ENCODE results near the gene TAB2. TPM values are rescaled to one million over a fixed set of nuclear protein-coding genes. Genes with fewer than 3 reads are reported as not detected.
A peak's percentile ranks its signal among the peaks of the same experiment; 100 is the strongest.

Gene TAB2
- total RNA-seq, 1 donor from 2014 or later, result 45.1 TPM

DNA sequence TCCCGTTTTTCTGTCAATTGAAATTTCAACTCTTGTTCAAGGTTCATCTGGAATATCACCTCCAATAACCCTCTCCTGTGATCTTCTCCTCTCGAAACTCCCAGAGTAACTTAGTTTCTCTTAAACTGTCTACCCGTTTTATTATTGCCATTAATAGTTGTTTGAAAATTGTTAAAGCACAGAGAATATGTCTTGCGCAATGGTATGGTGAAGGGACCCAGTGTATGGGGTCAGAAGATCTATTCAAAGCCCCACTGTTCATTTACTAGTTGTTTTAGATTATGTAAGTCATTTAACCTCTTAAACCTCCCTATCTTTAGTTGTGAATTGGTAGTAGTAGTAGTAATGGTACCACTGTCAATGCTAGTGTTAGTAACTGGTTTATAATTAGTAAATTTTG, 6.2 kb upstream of the TAB2 start:
- no peaks in the 10 kb centered on the region for H3K36me3 Mint-ChIP-seq (ENCODE audit: low read depth)
- TF ChIP-seq, protein P1, sequence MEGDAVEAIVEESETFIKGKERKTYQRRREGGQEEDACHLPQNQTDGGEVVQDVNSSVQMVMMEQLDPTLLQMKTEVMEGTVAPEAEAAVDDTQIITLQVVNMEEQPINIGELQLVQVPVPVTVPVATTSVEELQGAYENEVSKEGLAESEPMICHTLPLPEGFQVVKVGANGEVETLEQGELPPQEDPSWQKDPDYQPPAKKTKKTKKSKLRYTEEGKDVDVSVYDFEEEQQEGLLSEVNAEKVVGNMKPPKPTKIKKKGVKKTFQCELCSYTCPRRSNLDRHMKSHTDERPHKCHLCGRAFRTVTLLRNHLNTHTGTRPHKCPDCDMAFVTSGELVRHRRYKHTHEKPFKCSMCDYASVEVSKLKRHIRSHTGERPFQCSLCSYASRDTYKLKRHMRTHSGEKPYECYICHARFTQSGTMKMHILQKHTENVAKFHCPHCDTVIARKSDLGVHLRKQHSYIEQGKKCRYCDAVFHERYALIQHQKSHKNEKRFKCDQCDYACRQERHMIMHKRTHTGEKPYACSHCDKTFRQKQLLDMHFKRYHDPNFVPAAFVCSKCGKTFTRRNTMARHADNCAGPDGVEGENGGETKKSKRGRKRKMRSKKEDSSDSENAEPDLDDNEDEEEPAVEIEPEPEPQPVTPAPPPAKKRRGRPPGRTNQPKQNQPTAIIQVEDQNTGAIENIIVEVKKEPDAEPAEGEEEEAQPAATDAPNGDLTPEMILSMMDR (conservative IDR thresholded peaks at IDR 0.05), result no peak
- no peak overlapping the region for H3K27ac Mint-ChIP-seq (ENCODE audit: unreplicated experiment)
- peaks cover 6% of the 10 kb centered on the region for H3K9me3 Mint-ChIP-seq
- DNase-seq (ENCODE audit: low read depth, low spot score), result no peak
- no peaks in the 10 kb centered on the region for H3K27me3 Mint-ChIP-seq (ENCODE audit: low read depth)
- H3K4me3 Mint-ChIP-seq, result no peak overlapping the region
- H3K4me1 Mint-ChIP-seq, result peaks cover 20% of the 10 kb centered on the region

DNA sequence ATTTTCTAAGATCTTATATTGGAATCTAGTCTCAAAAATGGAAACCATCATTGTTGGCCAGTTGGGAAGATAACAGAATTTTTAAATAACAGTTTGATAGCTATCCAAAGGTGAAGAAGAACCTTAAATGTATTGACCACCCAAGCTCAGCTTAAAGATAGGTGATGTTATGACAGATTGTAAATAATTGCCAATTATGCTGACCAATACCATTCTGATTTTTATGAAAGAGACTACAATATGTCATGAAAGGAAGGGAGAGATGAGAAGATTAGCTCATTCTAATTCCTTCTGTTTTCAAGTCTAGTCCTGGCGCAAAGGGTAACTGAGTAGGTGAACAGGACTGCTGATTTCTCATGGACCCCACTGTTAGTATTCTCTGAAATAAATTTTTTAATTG, 5.7 kb upstream of the TAB2 start:
- Mint-ChIP-seq H3K4me3 (no peak overlapping the region), H3K27me3 (ENCODE audit: low read depth) (no peaks in the 10 kb centered on the region), H3K36me3 (ENCODE audit: low read depth) (no peaks in the 10 kb centered on the region), H3K9me3 (peaks cover 6% of the 10 kb centered on the region), H3K4me1 (peaks cover 22% of the 10 kb centered on the region), H3K27ac (ENCODE audit: unreplicated experiment) (no peak overlapping the region)
- TF ChIP-seq, protein P1 (conservative IDR thresholded peaks at IDR 0.05), result no peak
- no peak for DNase-seq (ENCODE audit: low read depth, low spot score)

DNA sequence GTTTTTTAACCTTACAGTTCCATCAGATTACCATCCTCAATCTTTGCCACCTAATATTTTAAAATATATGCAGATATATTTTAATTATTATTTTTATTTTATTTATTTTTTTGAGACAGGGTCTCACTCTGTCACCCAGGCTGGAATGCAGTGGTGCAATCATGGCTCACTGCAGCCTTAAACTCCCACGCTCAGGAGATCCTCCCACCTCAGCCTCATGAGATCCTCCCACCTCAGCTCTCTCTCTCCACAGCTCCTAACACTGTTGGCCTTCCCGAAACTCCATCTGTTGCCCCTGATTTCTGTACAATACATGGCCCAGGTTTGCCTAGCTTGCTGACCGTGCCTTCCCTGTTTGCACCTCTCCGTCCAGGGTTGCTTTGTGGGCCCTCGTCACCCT, 4.4 kb upstream of the TAB2 start:
- H3K9me3 Mint-ChIP-seq, result peaks cover 6% of the 10 kb centered on the region
- no peaks in the 10 kb centered on the region for H3K36me3 Mint-ChIP-seq (ENCODE audit: low read depth)
- no peak for DNase-seq (ENCODE audit: low read depth, low spot score)
- no peaks in the 10 kb centered on the region for H3K27me3 Mint-ChIP-seq (ENCODE audit: low read depth)
- peaks cover 11% of the 10 kb centered on the region for H3K4me1 Mint-ChIP-seq
- TF ChIP-seq, protein P1 (conservative IDR thresholded peaks at IDR 0.05), result no peak
- H3K4me3 Mint-ChIP-seq, result no peak overlapping the region
- no peak overlapping the region for H3K27ac Mint-ChIP-seq (ENCODE audit: unreplicated experiment)

DNA sequence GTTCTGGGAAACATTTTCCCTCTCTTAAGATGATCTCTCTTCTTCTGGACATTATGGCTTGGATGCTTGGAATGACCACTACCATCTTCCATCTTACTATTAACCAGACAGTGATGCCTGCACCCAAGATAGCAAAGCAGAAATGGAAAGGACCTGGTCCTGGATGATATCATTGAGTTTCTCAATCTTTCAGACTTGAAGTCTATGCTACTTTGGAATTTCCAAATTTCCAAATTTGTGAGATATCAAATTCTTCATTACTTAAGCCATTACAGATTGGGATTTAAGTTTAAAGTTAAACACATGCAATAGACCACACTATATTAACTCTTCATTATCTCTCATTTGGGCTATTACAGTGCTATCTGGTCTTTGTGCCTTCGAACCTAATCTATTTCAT, 3.7 kb upstream of the TAB2 start:
- Mint-ChIP-seq H3K9me3 (peaks cover 4% of the 10 kb centered on the region), H3K27ac (ENCODE audit: unreplicated experiment) (no peak overlapping the region), H3K27me3 (ENCODE audit: low read depth) (no peaks in the 10 kb centered on the region), H3K4me1 (peaks cover 13% of the 10 kb centered on the region), H3K36me3 (ENCODE audit: low read depth) (no peaks in the 10 kb centered on the region), H3K4me3 (peak overlapping the region; percentile 52)
- no peak for DNase-seq (ENCODE audit: low read depth, low spot score)
- TF ChIP-seq, protein P1 (conservative IDR thresholded peaks at IDR 0.05), result no peak

DNA sequence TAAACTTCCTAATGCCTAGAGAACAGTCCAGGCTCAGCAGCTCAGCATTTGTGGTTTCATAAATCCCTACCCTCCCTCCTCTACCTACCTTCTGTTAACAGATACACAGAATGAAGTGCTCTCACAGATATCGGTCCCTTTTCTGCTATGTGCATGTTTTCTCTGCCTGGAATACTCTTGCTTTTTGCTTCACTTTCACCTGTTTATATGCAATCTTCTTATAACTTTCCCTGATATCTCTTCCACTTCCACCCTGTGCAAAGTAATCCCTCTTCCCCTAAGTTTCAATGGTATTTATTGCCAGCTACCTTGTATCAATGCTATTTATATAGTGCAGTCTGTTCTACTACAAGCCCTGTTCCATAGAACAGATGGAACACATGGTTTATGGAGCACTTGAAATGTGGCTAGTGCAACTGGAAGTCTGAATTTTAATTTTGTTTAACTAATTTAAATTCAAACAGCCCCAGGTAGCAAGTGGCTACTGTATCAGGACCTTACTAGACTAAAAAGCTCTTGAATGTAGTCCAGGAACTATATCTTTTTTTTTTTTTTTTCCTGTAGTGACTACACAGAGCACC, 3.1 kb upstream of the TAB2 start:
- Mint-ChIP-seq H3K27ac (ENCODE audit: unreplicated experiment) (no peak overlapping the region), H3K9me3 (peaks cover 2% of the 10 kb centered on the region), H3K27me3 (ENCODE audit: low read depth) (no peaks in the 10 kb centered on the region), H3K36me3 (ENCODE audit: low read depth) (no peaks in the 10 kb centered on the region), H3K4me3 (peak overlapping the region; percentile 52), H3K4me1 (peaks cover 16% of the 10 kb centered on the region)
- TF ChIP-seq, protein P1 (conservative IDR thresholded peaks at IDR 0.05), result no peak
- DNase-seq (ENCODE audit: low read depth, low spot score), result no peak

All from neural crest cell (in vitro differentiated cells).